Islet precursor cell (in vitro differentiated cells): Measurements from ENCODE around the gene WDR64.
"Not testable (repeated sequence)": the region's sequence is repeated elsewhere in the genome, so short reads cannot be mapped to it uniquely, and the experiment has no call there.

ENCODE experiments used
- DNase-seq: peaks from one replicate; pipeline ENCODE4 v3.0.0-alpha.2; 2018

WDR64 gene

GRCh38 chr1:241703739-241704138, 51.7 kb downstream of the WDR64 start:
- DNase-seq = not testable (repeated sequence)

- DNase-seq = no peak
Observed at GRCh38 chr1:241706257-241706656, 54.2 kb downstream of the WDR64 start.

GRCh38 chr1:241706967-241707366, 54.9 kb downstream of the WDR64 start:
- peak; percentile 89 for DNase-seq

- DNase-seq = no peak
Observed at GRCh38 chr1:241707442-241707841, 55.4 kb downstream of the WDR64 start.

- no peak for DNase-seq
Observed at GRCh38 chr1:241711326-241711725, 59.2 kb downstream of the WDR64 start.

GRCh38 chr1:241713316-241713715, 61.2 kb downstream of the WDR64 start:
- DNase-seq = no peak

GRCh38 chr1:241714321-241715218, 62.5 kb downstream of the WDR64 start:
- DNase-seq = no peak

- DNase-seq = no peak
Observed at GRCh38 chr1:241715435-241715834, 63.4 kb downstream of the WDR64 start.

GRCh38 chr1:241715956-241716355, 63.9 kb downstream of the WDR64 start:
- DNase-seq = no peak

- peak; percentile 66 for DNase-seq
Observed at GRCh38 chr1:241716915-241717656, 65.0 kb downstream of the WDR64 start.

- DNase-seq = no peak
Observed at GRCh38 chr1:241717975-241718374, 65.9 kb downstream of the WDR64 start.

- DNase-seq = no peak
Observed at GRCh38 chr1:241721011-241721410, 68.9 kb downstream of the WDR64 start.

- no peak for DNase-seq
Observed at GRCh38 chr1:241722947-241723346, 70.9 kb downstream of the WDR64 start.

GRCh38 chr1:241724741-241725356, 72.8 kb downstream of the WDR64 start:
- DNase-seq = no peak

- DNase-seq = no peak
Observed at GRCh38 chr1:241730031-241730430, 78.0 kb downstream of the WDR64 start.

- no peak for DNase-seq
Observed at GRCh38 chr1:241733899-241734298, 81.8 kb downstream of the WDR64 start.

GRCh38 chr1:241734533-241734932, 82.5 kb downstream of the WDR64 start:
- DNase-seq = no peak

- not testable (repeated sequence) for DNase-seq
Observed at GRCh38 chr1:241735493-241735926, 83.4 kb downstream of the WDR64 start.

GRCh38 chr1:241736387-241736786, 84.3 kb downstream of the WDR64 start:
- DNase-seq = no peak

GRCh38 chr1:241738284-241739078, 86.4 kb downstream of the WDR64 start:
- DNase-seq = no peak

GRCh38 chr1:241742084-241742483, 90.0 kb downstream of the WDR64 start:
- DNase-seq = no peak

GRCh38 chr1:241744591-241744990, 92.5 kb downstream of the WDR64 start:
- DNase-seq = no peak

GRCh38 chr1:241747992-241748391, 95.9 kb downstream of the WDR64 start:
- no peak for DNase-seq
